CD14-positive monocyte (primary cell): ENCODE measurements around the gene RSPH3. TPM values are rescaled to one million over a fixed set of nuclear protein-coding genes. Genes with fewer than 3 reads are reported as not detected.

Experiments
- DNase-seq, 3 donors: peaks; one replicate each; pipeline ENCODE4 v3.0.0-alpha.2; 2011 to 2022
- H2AFZ ChIP-seq: 2 replicates; pipeline ENCODE4 v1.6.0; 2012; ENCODE audit warnings: mild to moderate bottlenecking, low read depth, low read length, inconsistent platforms; ENCODE audit not compliant: insufficient read depth, poor library complexity, severe bottlenecking
- H3K27ac ChIP-seq, 2 donors: 1 replicate in 1 of 2; 2 replicates in 1 of 2; pipeline ENCODE4 v1.5.1; 2012 to 2013; ENCODE audit warnings: low read length in 2 of 2, control low read depth in 1 of 2, inconsistent platforms in 1 of 2, low read depth in 1 of 2, mild to moderate bottlenecking in 1 of 2
- H3K27me3 ChIP-seq, 2 donors: one replicate each; pipeline versions ENCODE4 v1.6.0 to v1.6.1; 2011 to 2013; ENCODE audit warnings: low read length in 2 of 2; ENCODE audit not compliant: control insufficient read depth in 2 of 2, insufficient read depth in 2 of 2
- H3K36me3 ChIP-seq, 2 donors: replicated peaks in 1 of 2; 1 replicate in 1 of 2; 2 replicates in 1 of 2; pipeline versions ENCODE4 v1.5.1 to v1.6.1; 2012 to 2013; ENCODE audit warnings: low read length in 2 of 2, control low read depth in 1 of 2, inconsistent platforms in 1 of 2, mild to moderate bottlenecking in 1 of 2; ENCODE audit not compliant: insufficient read depth in 2 of 2, control insufficient read depth in 1 of 2
- H3K4me1 ChIP-seq, 2 donors: 1 replicate in 1 of 2; 2 replicates in 1 of 2; pipeline versions ENCODE4 v1.5.1 to v1.6.1; 2012 to 2013; ENCODE audit warnings: low read length in 2 of 2, control low read depth in 1 of 2, inconsistent platforms in 1 of 2, mild to moderate bottlenecking in 1 of 2, moderate library complexity in 1 of 2; ENCODE audit not compliant: insufficient read depth in 2 of 2, control insufficient read depth in 1 of 2
- H3K4me2 ChIP-seq: replicated peaks from 2 replicates; pipeline ENCODE3; 2012; ENCODE audit warnings: low read length, moderate library complexity, mild to moderate bottlenecking; ENCODE audit not compliant: poor library complexity, severe bottlenecking; ENCODE audit errors: extremely low read depth
- H3K4me3 ChIP-seq, 3 experiments: fragments of 200-600 bp in 1 of 3; sonication (generic) in 1 of 3; replicated peaks in 1 of 3; 1 replicate in 2 of 3; 2 replicates in 1 of 3; pipeline ENCODE4 v1.5.1; 2011 to 2013; ENCODE audit warnings: low read length in 3 of 3, mild to moderate bottlenecking in 3 of 3, control low read depth in 2 of 3, low read depth in 2 of 3, inconsistent platforms in 1 of 3, moderate library complexity in 1 of 3
- H3K79me2 ChIP-seq: 2 replicates; pipeline ENCODE4 v1.6.0; 2012; ENCODE audit warnings: mild to moderate bottlenecking, control low read depth, inconsistent platforms, low read length, moderate library complexity; ENCODE audit not compliant: insufficient read depth
- H3K9ac ChIP-seq: 2 replicates; pipeline ENCODE4 v1.6.0; 2017; ENCODE audit warnings: low read length, mild to moderate bottlenecking; ENCODE audit not compliant: insufficient read depth, poor library complexity, severe bottlenecking
- H3K9me3 ChIP-seq, 2 donors: replicated peaks in 1 of 2; 1 replicate in 1 of 2; 2 replicates in 1 of 2; pipeline versions ENCODE4 v1.5.1 to v1.6.1; 2012 to 2013; ENCODE audit warnings: low read length in 2 of 2, control low read depth in 1 of 2; ENCODE audit not compliant: control insufficient read depth in 1 of 2, insufficient read depth in 1 of 2
- H4K20me1 ChIP-seq: 2 replicates; pipeline ENCODE4 v1.6.0; 2012; ENCODE audit warnings: mild to moderate bottlenecking, low read length, control low read depth, moderate library complexity; ENCODE audit not compliant: insufficient read depth
- H3K27ac Mint-ChIP-seq, 7 donors: one replicate each; pipeline ENCODE4 v1.8.0; 2020; ENCODE audit warnings: mild to moderate bottlenecking in 7 of 7, mixed read lengths in 7 of 7, moderate library complexity in 6 of 7, inconsistent platforms in 2 of 7
- H3K27me3 Mint-ChIP-seq, 3 donors: one replicate each; pipeline ENCODE4 v1.8.0; 2021 to 2022; ENCODE audit warnings: low read depth in 3 of 3, mild to moderate bottlenecking in 3 of 3, mixed read lengths in 3 of 3, moderate library complexity in 3 of 3, inconsistent platforms in 1 of 3
- H3K36me3 Mint-ChIP-seq, 2 donors: one replicate each; pipeline ENCODE4 v1.8.0; 2020; ENCODE audit warnings: mixed read lengths in 2 of 2, inconsistent platforms in 1 of 2, mild to moderate bottlenecking in 1 of 2
- H3K4me1 Mint-ChIP-seq: one replicate; pipeline ENCODE4 v1.8.0; 2020; ENCODE audit warnings: mild to moderate bottlenecking, mixed read lengths
- H3K4me3 Mint-ChIP-seq, 2 donors: one replicate each; pipeline ENCODE4 v1.8.0; 2020; ENCODE audit warnings: mild to moderate bottlenecking in 2 of 2, mixed read lengths in 2 of 2, moderate library complexity in 1 of 2
- H3K9me3 Mint-ChIP-seq, 7 donors: one replicate each; pipeline ENCODE4 v1.8.0; 2020 to 2022; ENCODE audit warnings: mixed read lengths in 7 of 7, mild to moderate bottlenecking in 6 of 7, moderate library complexity in 6 of 7, inconsistent platforms in 2 of 7
- CTCF ChIP-seq: fragments of 200-600 bp; IDR thresholded peaks from one replicate; pipeline ENCODE4 v1.8.0; 2022; ENCODE audit warnings: antibody characterized with exemption, mild to moderate bottlenecking
- WGBS: methylation state at CpG from one replicate; pipeline ENCODE4 v1.1.5; 2013; ENCODE audit warnings: missing lambda C conversion rate; ENCODE audit not compliant: insufficient coverage; 5-methylcytosine and 5-hydroxymethylcytosine counted together
- intact Hi-C, 2 donors: fragments of 100-400 bp; cut with micrococcal nuclease; formaldehyde crosslinking; loops; one replicate each; pipeline versions ENCODE4 v1.15.0 to v1.15.1; 2023
- polyA plus RNA-seq, 3 donors: library from polyadenylated mRNA; depleted of rRNA in 1 of 3; unstranded in 2 of 3; stranded (reverse) in 1 of 3; fragments of 300-500 nt in 2 of 3; fragments of >200 nt in 1 of 3; fragmentation: Illumina TruSeq in 2 of 3; gene quantifications; 1 replicate in 2 of 3; 2 replicates in 1 of 3; pipeline ENCODE4 v1.2.3, GENCODE V29; 2012 to 2021

Gene RSPH3
- polyA plus RNA-seq, 3 donors = 2.8 to 9.6 (median 4.6) TPM

- H3K36me3 ChIP-seq = no peaks in the 10 kb centered on the region
- H4K20me1 ChIP-seq = no peaks in the 10 kb centered on the region
- Mint-ChIP-seq H3K27ac (no peak overlapping the region), H3K9me3 (peaks cover 0 to 8% (median 2%) of the 10 kb centered on the region in 7 donors), H3K4me1 (peaks cover 19% of the 10 kb centered on the region), H3K36me3 (no peaks in the 10 kb centered on the region), H3K4me3 (peak overlapping the region in 1 of 2 donors; percentile 41), H3K27me3 (peaks cover 6 to 24% (median 8%) of the 10 kb centered on the region in 3 donors)
- DNase-seq = no peak
- H2AFZ ChIP-seq = no peak overlapping the region
- no peaks in the 10 kb centered on the region for H3K9me3 ChIP-seq
- peaks cover 11 to 12% of the 10 kb centered on the region in 2 donors for H3K4me1 ChIP-seq
- H3K9ac ChIP-seq = no peak overlapping the region
- no peaks in the 10 kb centered on the region for H3K79me2 ChIP-seq
- H3K4me2 ChIP-seq = no peak overlapping the region
- peaks cover 0 to 4% of the 10 kb centered on the region in 2 donors for H3K27me3 ChIP-seq
- WGBS = 100% methylated on average over 1 of the region's 2 CpGs
- TF ChIP-seq CTCF = no peak
- H3K4me3 ChIP-seq = no peak overlapping the region
- H3K27ac ChIP-seq = no peak overlapping the region
- intact Hi-C loops = no loop called here
These were observed 58.8 kb downstream of the RSPH3 start for GRCh38 chr6:158941246-158941645.

DNA sequence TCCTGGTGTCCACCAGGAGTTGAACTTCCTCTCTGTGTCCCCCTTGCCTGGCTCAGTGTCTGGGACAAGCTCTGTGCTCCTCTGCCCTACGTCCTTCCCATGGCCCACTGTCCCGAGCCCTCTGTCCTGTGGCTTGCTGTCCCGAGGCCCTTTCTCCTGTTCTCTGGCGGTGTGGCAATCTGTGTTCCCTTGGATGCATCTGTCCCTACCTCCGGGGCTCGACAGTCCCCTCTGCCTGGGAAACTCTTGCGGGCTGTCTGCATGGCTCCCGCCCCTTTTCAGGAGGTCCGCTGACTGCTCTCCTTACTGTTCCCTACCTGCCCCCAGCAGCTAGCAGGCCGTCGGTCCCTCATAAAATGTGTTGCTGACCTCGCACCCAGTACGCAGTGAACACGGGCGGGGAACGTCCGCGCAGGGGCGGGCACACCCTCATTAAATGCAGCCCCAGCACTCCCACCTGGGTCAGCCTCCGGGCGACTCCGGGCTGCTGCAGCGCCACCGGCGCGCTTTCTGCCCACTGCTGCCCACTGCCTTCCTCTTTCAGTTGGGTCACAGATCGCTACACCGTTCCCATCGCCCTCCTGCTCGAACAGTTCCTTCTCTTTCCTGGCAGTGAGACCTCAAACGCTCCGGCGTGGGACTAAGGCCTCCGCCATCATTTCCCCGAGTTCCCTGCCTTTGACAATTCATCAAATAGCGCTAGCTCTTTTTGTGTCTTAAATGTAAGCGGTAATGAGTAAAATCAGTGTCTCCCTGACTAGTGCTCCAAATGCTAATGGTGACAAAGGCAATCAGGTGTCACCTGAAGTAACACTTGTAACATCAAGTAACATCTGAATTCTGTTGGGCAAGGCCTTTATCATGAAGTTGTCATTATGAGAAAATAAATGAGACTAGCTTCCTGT lies 60.5 kb downstream of the RSPH3 start:
- Histone ChIP-seq H3K27ac (no peak overlapping the region), H3K4me3 (peak overlapping the region in 2 of 3 experiments; percentile 1 to 70), H3K4me1 (peaks cover 11 to 12% of the 10 kb centered on the region in 2 donors), H2AFZ (peak overlapping the region; percentile 55), H3K27me3 (peaks cover 0 to 4% of the 10 kb centered on the region in 2 donors), H3K4me2 (peak overlapping the region; percentile 77), H3K9me3 (no peaks in the 10 kb centered on the region), H4K20me1 (no peaks in the 10 kb centered on the region), H3K9ac (no peak overlapping the region), H3K36me3 (no peaks in the 10 kb centered on the region), H3K79me2 (no peaks in the 10 kb centered on the region)
- peaks cover 6 to 24% (median 8%) of the 10 kb centered on the region in 3 donors for H3K27me3 Mint-ChIP-seq
- H3K4me1 Mint-ChIP-seq = peaks cover 19% of the 10 kb centered on the region
- WGBS = 24% methylated on average over 28 of the region's 37 CpGs
- H3K27ac Mint-ChIP-seq = peak overlapping the region in 5 of 7 donors; percentile 25 to 80 (median 61)
- H3K9me3 Mint-ChIP-seq = peaks cover 0 to 8% (median 2%) of the 10 kb centered on the region in 7 donors
- intact Hi-C loops = no loop called here
- DNase-seq = peak; percentile 30 to 40 (median 38)
- peak overlapping the region; percentile 79 to 92 for H3K4me3 Mint-ChIP-seq
- TF ChIP-seq CTCF = no peak
- no peaks in the 10 kb centered on the region for H3K36me3 Mint-ChIP-seq
